HG03066 (cell line): ENCODE data around the gene MIX23.
"Not testable (repeated sequence)": the region's sequence is repeated elsewhere in the genome, so short reads cannot be mapped to it uniquely, and the experiment has no call there.

Source experiments
- ATAC-seq: cut with Tn5 transposase; IDR thresholded peaks from one replicate; pipeline ENCODE4 v1.9.1; 2021; ENCODE audit warnings: low read depth; ENCODE audit not compliant: unreplicated experiment

The MIX23 gene

GRCh38 chr3:122392868-122393844, 10.1 kb upstream of the MIX23 start:
- no peak for ATAC-seq

GRCh38 chr3:122391681-122392446, 8.8 kb upstream of the MIX23 start:
- ATAC-seq, result no peak

GRCh38 chr3:122390665-122391064, 7.6 kb upstream of the MIX23 start:
- no peak for ATAC-seq

- ATAC-seq, result no peak
These were observed 6.9 kb upstream of the MIX23 start for GRCh38 chr3:122389892-122390291.

- ATAC-seq, result no peak
These were observed 6.2 kb upstream of the MIX23 start for GRCh38 chr3:122389197-122389596.

- no peak for ATAC-seq
These were observed 4.7 kb upstream of the MIX23 start for GRCh38 chr3:122387709-122388108.

- peak; percentile 85 for ATAC-seq
These were observed 1.0 kb upstream of the MIX23 start, which contains the start of gene FAM162A for GRCh38 chr3:122383771-122384697. TSS of gene FAM162A (plus strand) at chr3:122384182. CDS start at chr3:122384266, 84 bp downstream.

- ATAC-seq, result no peak
These were observed 5.1 kb downstream of the MIX23 start for GRCh38 chr3:122377975-122378374.

GRCh38 chr3:122374034-122374433, 9.0 kb downstream of the MIX23 start:
- no peak for ATAC-seq

- ATAC-seq, result no peak
These were observed 16.7 kb downstream of the MIX23 start for GRCh38 chr3:122366379-122366749.

GRCh38 chr3:122365582-122366378, 17.3 kb downstream of the MIX23 start:
- not testable (repeated sequence) for ATAC-seq

GRCh38 chr3:122365073-122365472, 18.0 kb downstream of the MIX23 start:
- ATAC-seq, result no peak

- ATAC-seq, result no peak
These were observed 18.5 kb downstream of the MIX23 start for GRCh38 chr3:122364490-122364889.

GRCh38 chr3:122362026-122362425, 21.0 kb downstream of the MIX23 start:
- no peak for ATAC-seq

GRCh38 chr3:122358703-122359032, 24.4 kb downstream of the MIX23 start:
- no peak for ATAC-seq

GRCh38 chr3:122357828-122358702, 25.0 kb downstream of the MIX23 start:
- ATAC-seq, result no peak

GRCh38 chr3:122356402-122356801, 26.6 kb downstream of the MIX23 start:
- no peak for ATAC-seq

- no peak for ATAC-seq
These were observed 27.4 kb downstream of the MIX23 start for GRCh38 chr3:122355612-122356011.

- no peak for ATAC-seq
These were observed 29.1 kb downstream of the MIX23 start for GRCh38 chr3:122353893-122354401.
